Prostate gland (tissue), 2 donors: Measurements from ENCODE around the gene CLCF1.
"Not testable (repeated sequence)": the region's sequence is repeated elsewhere in the genome, so short reads cannot be mapped to it uniquely, and the experiment has no call there.

Experiments used
- POLR2A ChIP-seq: fragments of 450-650 bp; IDR thresholded peaks from one replicate; pipeline ENCODE4 v1.6.1; 2016; ENCODE audit warnings: antibody characterized with exemption, mild to moderate bottlenecking
- POLR2AphosphoS5 ChIP-seq: sonication (generic); formaldehyde crosslinking; IDR thresholded peaks from one replicate; pipeline ENCODE4 v1.6.1; 2017; ENCODE audit warnings: antibody characterized with exemption
- TF ChIP-seq, protein P1 (sequence below), 4 experiments: fragments of 200-600 bp in 2 of 4; fragments of 450-650 bp in 2 of 4; sonication (generic) in 2 of 4; IDR thresholded peaks; 1 replicate in 3 of 4; 2 replicates in 1 of 4; pipeline ENCODE4 v1.5.1; 2016 to 2019; ENCODE audit warnings: antibody characterized with exemption in 4 of 4, mild to moderate bottlenecking in 2 of 4, moderate library complexity in 2 of 4

DNA sequence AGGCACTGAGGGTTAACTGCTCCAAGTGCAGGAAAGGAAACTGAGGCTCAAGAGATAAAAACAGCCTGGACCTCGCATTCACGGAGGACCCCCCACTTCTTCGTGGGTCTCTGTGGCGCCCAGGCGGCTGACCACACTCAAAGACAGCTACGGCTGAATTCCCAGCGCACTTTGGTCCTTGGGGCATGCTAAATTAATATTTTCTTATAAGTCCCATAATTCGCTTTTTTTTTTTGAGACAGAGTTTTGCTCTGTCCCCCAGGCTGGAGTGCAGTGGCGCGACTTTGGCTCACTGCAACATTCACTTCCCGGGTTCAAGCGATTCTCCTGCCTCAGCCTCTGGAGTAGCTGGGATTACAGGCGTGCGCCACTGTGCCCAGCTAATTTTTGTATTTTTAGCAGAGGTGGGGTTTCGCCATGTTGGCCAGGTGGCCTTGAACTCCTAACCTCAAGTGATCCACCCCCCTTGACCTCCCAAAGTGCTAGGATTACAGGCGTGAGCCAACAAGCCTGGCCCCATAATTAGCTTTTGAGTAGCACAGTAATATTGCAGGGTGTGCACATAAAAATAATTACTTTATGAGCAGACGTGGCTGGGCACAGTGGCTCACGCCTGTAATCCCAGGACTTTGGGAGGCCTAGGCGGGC is 28.9 kb upstream of the CLCF1 start:
- TF ChIP-seq, protein P1, sequence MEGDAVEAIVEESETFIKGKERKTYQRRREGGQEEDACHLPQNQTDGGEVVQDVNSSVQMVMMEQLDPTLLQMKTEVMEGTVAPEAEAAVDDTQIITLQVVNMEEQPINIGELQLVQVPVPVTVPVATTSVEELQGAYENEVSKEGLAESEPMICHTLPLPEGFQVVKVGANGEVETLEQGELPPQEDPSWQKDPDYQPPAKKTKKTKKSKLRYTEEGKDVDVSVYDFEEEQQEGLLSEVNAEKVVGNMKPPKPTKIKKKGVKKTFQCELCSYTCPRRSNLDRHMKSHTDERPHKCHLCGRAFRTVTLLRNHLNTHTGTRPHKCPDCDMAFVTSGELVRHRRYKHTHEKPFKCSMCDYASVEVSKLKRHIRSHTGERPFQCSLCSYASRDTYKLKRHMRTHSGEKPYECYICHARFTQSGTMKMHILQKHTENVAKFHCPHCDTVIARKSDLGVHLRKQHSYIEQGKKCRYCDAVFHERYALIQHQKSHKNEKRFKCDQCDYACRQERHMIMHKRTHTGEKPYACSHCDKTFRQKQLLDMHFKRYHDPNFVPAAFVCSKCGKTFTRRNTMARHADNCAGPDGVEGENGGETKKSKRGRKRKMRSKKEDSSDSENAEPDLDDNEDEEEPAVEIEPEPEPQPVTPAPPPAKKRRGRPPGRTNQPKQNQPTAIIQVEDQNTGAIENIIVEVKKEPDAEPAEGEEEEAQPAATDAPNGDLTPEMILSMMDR (IDR thresholded peaks at IDR 0.05) = not testable (repeated sequence)
- not testable (repeated sequence) for TF ChIP-seq POLR2AphosphoS5, POLR2A
